ENCODE results near the gene SIGLEC1. TPM values are rescaled to one million over a fixed set of nuclear protein-coding genes. Genes with fewer than 3 reads are reported as not detected.

The SIGLEC1 gene
- total and polyA plus RNA-seq, 2 donors (not counting 1 experiment from before 2014, with no cell fraction given), result 0.06 to 0.15 TPM

- Mint-ChIP-seq H3K27ac (no peak overlapping the region), H3K4me1 (no peaks in the 10 kb centered on the region), H3K27me3 (peaks cover 10% of the 10 kb centered on the region), H3K9me3 (ENCODE audit: insufficient read depth) (no peaks in the 10 kb centered on the region), H3K4me3 (no peak overlapping the region)
- Histone ChIP-seq H3K4me3 (ENCODE audit: control extremely low read depth in 1 of 5, extremely low read depth in 1 of 5, insufficient read depth in 1 of 5, low read depth in 2 of 5, low read length in 4 of 5) (no peak overlapping the region), H3K4me1 (ENCODE audit: control insufficient read depth in 2 of 2, insufficient read depth in 2 of 2, low read length in 2 of 2) (no peaks in the 10 kb centered on the region), H3K4me2 (replicated peaks; ENCODE audit: low read depth, low read length, poor library complexity, severe bottlenecking) (no peak overlapping the region), H3K9ac (ENCODE audit: low read length) (no peak overlapping the region), H4K20me1 (ENCODE audit: control insufficient read depth, insufficient read depth, low read length, poor library complexity, severe bottlenecking) (no peaks in the 10 kb centered on the region), H3K79me2 (ENCODE audit: control insufficient read depth, insufficient read depth, low read length) (no peaks in the 10 kb centered on the region), H2AFZ (ENCODE audit: insufficient read depth, low read depth, low read length, poor library complexity, severe bottlenecking) (no peak overlapping the region), H3K27ac (ENCODE audit: low read length in 2 of 2) (no peak overlapping the region), H3K27me3 (replicated peaks in 1 of 4; ENCODE audit: control extremely low read depth in 1 of 4, control insufficient read depth in 3 of 4, insufficient read depth in 4 of 4, low read length in 3 of 4) (peaks cover 0 to 4% (median 0%) of the 10 kb centered on the region in 4 experiments), H3K9me3 (ENCODE audit: control extremely low read depth in 1 of 3, control insufficient read depth in 2 of 3, insufficient read depth in 1 of 3, low read length in 2 of 3) (no peaks in the 10 kb centered on the region), H3K36me3 (replicated peaks in 1 of 2; ENCODE audit: control extremely low read depth in 1 of 2, control insufficient read depth in 1 of 2, extremely low read depth in 1 of 2, insufficient read depth in 2 of 2, low read length in 1 of 2) (no peaks in the 10 kb centered on the region)
- TF ChIP-seq EZH2 (IDR thresholded peaks at IDR 0.05; ENCODE audit: borderline replicate concordance, insufficient read depth, low read depth, low read length, poor library complexity, severe bottlenecking) (no peak), CTCF (IDR thresholded peaks at IDR 0.05) (no peak)
- POLR2A ChIA-PET, result interaction anchor here (0.6 kb wide), 1 partner anchor 37 kb away, joined by 10 read pairs; no protein-coding TSS in a partner anchor
- intact Hi-C loops (cut with micrococcal nuclease), result no loop called here
- CTCF ChIA-PET, result interaction anchor here (1.2 kb wide), 1 partner anchor 27 kb away, joined by 5 read pairs; no protein-coding TSS in a partner anchor
- DNase-seq, result no peak
- no peak for ATAC-seq (ENCODE audit: low read depth)
- 77% methylated on average over 5 of the region's 5 CpGs for WGBS (ENCODE audit: insufficient coverage)
Measured at GRCh38 chr20:3704087-3704486, 8.3 kb downstream of the SIGLEC1 start.

GRCh38 chr20:3702611-3703391 is 9.6 kb downstream of the SIGLEC1 start:
- no peaks in the 10 kb centered on the region for H4K20me1 ChIP-seq (ENCODE audit: control insufficient read depth, insufficient read depth, low read length, poor library complexity, severe bottlenecking)
- no peak for ATAC-seq (ENCODE audit: low read depth)
- no peak for DNase-seq
- no peak overlapping the region for H2AFZ ChIP-seq (ENCODE audit: insufficient read depth, low read depth, low read length, poor library complexity, severe bottlenecking)
- no peak overlapping the region for H3K27ac ChIP-seq (ENCODE audit: low read length in 2 of 2)
- intact Hi-C loops (cut with micrococcal nuclease), result no loop called here
- H3K4me1 Mint-ChIP-seq, result no peaks in the 10 kb centered on the region
- no peaks in the 10 kb centered on the region for H3K9me3 ChIP-seq (ENCODE audit: control extremely low read depth in 1 of 3, control insufficient read depth in 2 of 3, insufficient read depth in 1 of 3, low read length in 2 of 3)
- peaks cover 6% of the 10 kb centered on the region for H3K27me3 Mint-ChIP-seq
- ChIA-PET POLR2A (no interaction called here), CTCF (interaction anchor here (0.9 kb wide), 1 partner anchor 8 kb away, joined by 3 read pairs; no protein-coding TSS in a partner anchor)
- H3K4me1 ChIP-seq (ENCODE audit: control insufficient read depth in 2 of 2, insufficient read depth in 2 of 2, low read length in 2 of 2), result no peaks in the 10 kb centered on the region
- H3K4me2 ChIP-seq (replicated peaks; ENCODE audit: low read depth, low read length, poor library complexity, severe bottlenecking), result no peak overlapping the region
- H3K27me3 ChIP-seq (replicated peaks in 1 of 4; ENCODE audit: control extremely low read depth in 1 of 4, control insufficient read depth in 3 of 4, insufficient read depth in 4 of 4, low read length in 3 of 4), result peaks cover 0 to 3% (median 0%) of the 10 kb centered on the region in 4 experiments
- no peak overlapping the region for H3K4me3 ChIP-seq (ENCODE audit: control extremely low read depth in 1 of 5, extremely low read depth in 1 of 5, insufficient read depth in 1 of 5, low read depth in 2 of 5, low read length in 4 of 5)
- no peaks in the 10 kb centered on the region for H3K36me3 ChIP-seq (replicated peaks in 1 of 2; ENCODE audit: control extremely low read depth in 1 of 2, control insufficient read depth in 1 of 2, extremely low read depth in 1 of 2, insufficient read depth in 2 of 2, low read length in 1 of 2)
- no peaks in the 10 kb centered on the region for H3K9me3 Mint-ChIP-seq (ENCODE audit: insufficient read depth)
- no peak overlapping the region for H3K27ac Mint-ChIP-seq
- H3K9ac ChIP-seq (ENCODE audit: low read length), result no peak overlapping the region
- H3K4me3 Mint-ChIP-seq, result no peak overlapping the region
- WGBS (ENCODE audit: insufficient coverage), result 92% methylated on average over 8 of the region's 11 CpGs
- H3K79me2 ChIP-seq (ENCODE audit: control insufficient read depth, insufficient read depth, low read length), result no peaks in the 10 kb centered on the region
- no peak for TF ChIP-seq CTCF (IDR thresholded peaks at IDR 0.05)

Measured in B cell (primary cell).